AG10803 (cell line): ENCODE data around the gene CAPS.
"Not testable (repeated sequence)": the region's sequence is repeated elsewhere in the genome, so short reads cannot be mapped to it uniquely, and the experiment has no call there.

Source experiments
- DNase-seq: peaks from one replicate; pipeline ENCODE4 v3.0.0; 2010; ENCODE audit warnings: low read depth
- H3K4me3 ChIP-seq: 2 replicates; pipeline ENCODE4 v1.5.1; 2011; ENCODE audit warnings: mild to moderate bottlenecking, low read length, control low read depth
- CTCF ChIP-seq: conservative IDR thresholded peaks from 2 replicates; pipeline ENCODE4 v1.5.1; 2011; ENCODE audit warnings: mild to moderate bottlenecking, low read length, control low read depth, inconsistent platforms

Gene CAPS

DNA sequence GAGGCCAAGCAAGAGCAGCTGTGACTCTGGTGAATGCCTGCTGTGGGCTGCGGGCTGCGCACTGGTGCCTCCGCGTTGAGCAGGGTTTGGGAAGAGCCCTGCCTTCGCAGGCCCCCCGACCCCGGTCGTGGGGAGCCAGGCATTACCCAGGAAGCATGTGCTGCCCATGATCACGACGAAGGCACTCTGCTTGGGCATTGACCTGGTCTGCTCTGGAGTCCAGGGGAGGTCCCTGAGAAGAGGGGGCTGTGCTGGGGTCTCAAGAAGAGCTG lies 44.7 kb downstream of the CAPS start:
- TF ChIP-seq CTCF = no peak
- no peak for DNase-seq
- no peak overlapping the region for H3K4me3 ChIP-seq

DNA sequence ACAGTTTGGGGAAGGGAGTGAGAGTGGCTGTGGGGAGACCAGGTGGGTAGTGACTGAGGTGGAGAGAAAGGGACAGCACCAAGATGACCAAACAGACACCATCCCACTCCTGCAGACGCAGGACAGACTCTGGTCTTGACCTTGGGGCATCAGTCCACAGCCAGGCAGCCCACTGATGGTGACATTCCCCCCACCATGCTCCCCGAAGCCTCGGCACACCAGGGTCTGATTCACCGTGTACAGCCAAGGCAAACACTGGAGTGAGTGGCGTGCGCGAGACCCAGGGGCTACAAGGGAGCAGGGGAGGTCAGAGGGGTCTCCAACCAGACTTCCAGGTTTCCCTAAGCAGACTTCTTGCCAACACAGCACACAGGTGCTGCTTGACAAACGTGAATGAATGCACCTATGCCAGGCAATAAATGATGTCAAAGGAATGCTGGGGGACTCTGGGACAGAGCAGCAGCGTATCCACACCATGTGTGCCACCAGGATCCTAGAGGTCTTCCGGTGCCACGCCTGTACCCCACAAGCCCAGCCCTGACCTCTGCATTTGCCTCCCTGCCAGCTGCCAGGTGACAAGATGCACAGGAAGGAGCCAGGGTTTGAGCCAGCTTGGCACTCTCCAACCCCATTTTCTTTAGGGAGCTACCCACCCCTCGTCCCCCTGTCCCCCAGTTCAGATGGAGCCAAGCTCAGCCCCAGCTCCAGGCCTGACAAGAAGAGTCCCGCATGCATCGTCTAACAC lies 45.4 kb downstream of the CAPS start:
- H3K4me3 ChIP-seq = no peak overlapping the region
- no peak for DNase-seq
- no peak for TF ChIP-seq CTCF

DNA sequence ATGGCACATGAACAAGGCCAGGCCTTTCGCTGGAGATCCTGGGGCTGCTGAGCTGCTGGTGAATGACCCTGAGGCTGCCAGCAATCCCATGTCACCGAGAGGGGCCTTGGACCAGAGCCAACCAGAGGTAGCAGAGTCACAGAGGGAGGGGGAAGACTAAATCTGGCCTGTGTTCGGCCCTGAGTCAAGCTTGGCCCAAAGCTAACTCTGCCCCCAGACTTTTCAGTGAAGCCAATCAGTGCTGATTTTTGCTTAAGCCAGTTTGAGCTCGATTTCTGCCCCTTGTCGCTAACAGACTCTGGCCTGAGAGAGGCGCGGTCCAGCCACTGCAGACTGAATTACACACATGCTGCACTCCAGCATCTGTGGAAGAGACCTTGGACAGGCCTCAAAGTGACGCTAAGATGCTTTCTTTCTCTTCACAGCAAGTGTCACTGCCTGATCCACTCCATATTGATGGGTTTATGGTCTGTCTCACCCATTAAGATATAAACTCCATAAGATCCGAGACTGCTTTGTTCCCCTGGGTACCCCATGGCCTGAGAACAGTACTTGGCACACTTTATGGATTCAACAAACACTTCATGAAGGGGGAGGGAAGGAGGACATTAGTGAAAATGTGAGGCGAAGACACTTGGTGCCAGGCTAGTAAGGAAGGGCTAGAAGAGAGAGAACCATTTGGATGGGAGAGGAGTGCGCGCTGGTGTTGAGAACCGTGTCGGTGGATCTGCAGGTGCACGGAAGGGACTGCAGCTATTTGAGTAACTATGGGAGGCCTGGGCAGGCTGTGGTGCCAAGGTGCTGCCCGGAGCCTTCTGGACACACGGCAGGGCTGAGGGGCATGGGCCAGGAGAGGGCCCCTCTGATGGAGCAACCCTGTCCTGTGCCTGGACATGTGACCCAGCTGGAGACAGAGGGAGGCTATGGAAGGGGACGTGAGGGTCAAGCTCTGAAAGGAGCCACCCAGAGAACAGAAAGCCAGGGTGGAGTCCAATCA lies 46.2 kb downstream of the CAPS start:
- no peak for DNase-seq
- H3K4me3 ChIP-seq = no peak overlapping the region
- TF ChIP-seq CTCF = no peak

GRCh38 chr19:5961641-5961968 lies 47.6 kb downstream of the CAPS start:
- DNase-seq, H3K4me3 ChIP-seq: not testable (repeated sequence)

DNA sequence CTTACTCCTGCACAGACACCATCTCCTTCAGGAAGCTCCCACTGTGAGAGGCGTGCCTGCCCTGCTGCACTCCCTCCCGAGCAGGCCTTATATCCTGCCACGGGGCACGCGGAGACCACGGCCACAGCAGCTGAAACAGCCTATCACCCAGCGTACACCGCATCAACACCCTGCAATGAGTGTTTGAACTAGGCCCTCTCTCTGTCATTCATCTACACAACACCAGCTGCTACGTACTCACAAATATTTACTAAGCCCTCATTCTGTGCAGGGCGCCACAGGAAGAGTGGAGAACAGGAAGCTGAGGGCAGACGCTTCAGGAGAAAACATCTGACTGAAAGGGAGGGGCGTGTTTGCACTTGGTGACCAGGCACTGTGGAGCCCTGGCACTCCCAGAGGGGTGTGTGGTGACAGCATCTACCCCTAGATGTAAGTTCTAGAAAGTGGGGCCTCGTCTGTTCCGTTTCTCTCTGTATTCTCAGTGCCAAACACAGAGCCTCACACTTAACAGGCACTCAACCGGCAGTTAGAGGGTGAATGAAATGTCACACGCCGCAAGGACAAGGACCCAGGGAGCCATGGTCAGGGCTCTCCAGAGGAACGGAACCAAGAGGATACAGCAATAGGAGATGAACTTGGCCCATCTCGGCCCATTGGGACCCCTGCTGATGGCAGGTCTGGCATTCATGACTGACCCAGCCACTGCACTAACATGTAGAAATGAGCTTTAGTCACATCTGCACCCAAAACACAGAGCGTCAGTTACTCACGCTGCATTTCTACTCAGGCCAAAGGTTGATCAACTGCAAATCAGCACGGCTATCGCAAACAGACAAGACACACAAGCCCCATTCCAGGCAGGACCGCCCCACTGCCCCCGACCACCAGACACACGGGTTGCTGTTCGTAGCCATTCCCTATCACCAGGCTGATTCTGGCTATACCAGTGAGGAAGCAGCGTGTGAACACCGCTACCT lies 48.2 kb downstream of the CAPS start:
- no peak overlapping the region; the same call in 1 of the 2 replicates for H3K4me3 ChIP-seq
- no peak for TF ChIP-seq CTCF
- peak; percentile 67 for DNase-seq

GRCh38 chr19:5963259-5963658 lies 49.2 kb downstream of the CAPS start:
- not testable (repeated sequence) for DNase-seq, H3K4me3 ChIP-seq

DNA sequence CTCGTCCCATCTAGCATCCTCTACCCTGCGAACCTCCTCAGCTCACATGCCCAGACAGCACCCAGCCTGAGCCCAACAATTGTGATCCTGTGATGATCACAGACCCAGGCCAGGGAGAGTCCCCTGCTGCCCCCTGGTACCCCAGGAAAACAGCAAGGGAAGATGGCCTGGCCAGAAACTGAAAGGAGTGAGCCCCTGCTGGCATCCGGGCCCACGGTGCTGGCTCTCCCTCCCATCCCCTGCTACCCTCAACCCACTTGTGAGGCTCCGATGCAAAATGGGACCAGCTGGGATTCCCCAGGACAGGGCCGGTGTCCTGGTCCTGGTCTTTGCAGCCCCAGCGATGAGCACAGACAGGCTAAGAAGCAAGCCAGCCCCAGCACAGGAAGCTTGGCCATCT lies 49.8 kb downstream of the CAPS start:
- DNase-seq = no peak
- no peak for TF ChIP-seq CTCF
- no peak overlapping the region for H3K4me3 ChIP-seq
